H9 (cell line): ENCODE measurements around the gene SLC2A5. TPM values are rescaled to one million over a fixed set of nuclear protein-coding genes. Genes with fewer than 3 reads are reported as not detected.

Experiments
- DNase-seq: peaks from one replicate; pipeline ENCODE4 v3.0.0-alpha.2; 2017
- H2AFZ ChIP-seq: one replicate; pipeline ENCODE4 v1.6.1; 2013; ENCODE audit warnings: mild to moderate bottlenecking, low read length, control low read depth, moderate library complexity
- H2AK5ac ChIP-seq: 2 replicates; pipeline ENCODE4 v1.6.1; 2013; ENCODE audit warnings: low read length, control low read depth, mixed read lengths; ENCODE audit not compliant: insufficient read length
- H2BK120ac ChIP-seq: one replicate; pipeline ENCODE4 v1.6.1; 2013; ENCODE audit warnings: low read depth, mild to moderate bottlenecking, low read length, control low read depth, inconsistent platforms; ENCODE audit not compliant: poor library complexity, severe bottlenecking
- H2BK12ac ChIP-seq: 2 replicates; pipeline ENCODE4 v1.6.1; 2013; ENCODE audit warnings: low read length, control low read depth, mixed read lengths, low read depth; ENCODE audit not compliant: insufficient read length
- H2BK15ac ChIP-seq: 2 replicates; pipeline ENCODE4 v1.6.1; 2013; ENCODE audit warnings: low read depth, low read length, control low read depth
- H2BK20ac ChIP-seq: one replicate; pipeline ENCODE4 v1.6.1; 2013; ENCODE audit warnings: low read depth, mild to moderate bottlenecking, low read length, control low read depth, inconsistent platforms; ENCODE audit not compliant: poor library complexity, severe bottlenecking
- H2BK5ac ChIP-seq: 2 replicates; pipeline ENCODE4 v1.6.1; 2013; ENCODE audit warnings: low read length, control low read depth, mixed read lengths; ENCODE audit not compliant: insufficient read length
- H3K14ac ChIP-seq: 2 replicates; pipeline ENCODE4 v1.6.1; 2013; ENCODE audit warnings: low read length, control low read depth; ENCODE audit not compliant: insufficient read depth
- H3K18ac ChIP-seq: 2 replicates; pipeline ENCODE4 v1.6.1; 2013; ENCODE audit warnings: low read depth, mild to moderate bottlenecking, mixed read lengths, low read length, control low read depth; ENCODE audit not compliant: insufficient read length
- H3K23ac ChIP-seq: 2 replicates; pipeline ENCODE4 v1.6.1; 2013; ENCODE audit warnings: low read length, control low read depth, mixed read lengths, low read depth; ENCODE audit not compliant: insufficient read length
- H3K23me2 ChIP-seq: 2 replicates; pipeline ENCODE4 v1.6.1; 2013; ENCODE audit warnings: low read depth, mild to moderate bottlenecking, mixed read lengths, low read length, control low read depth; ENCODE audit not compliant: insufficient read length, poor library complexity, severe bottlenecking
- H3K27ac ChIP-seq: 2 replicates; pipeline ENCODE4 v1.5.1; 2013; ENCODE audit warnings: low read length, control low read depth, mixed read lengths, low read depth; ENCODE audit not compliant: insufficient read length
- H3K27me3 ChIP-seq: 2 replicates; pipeline ENCODE4 v1.6.1; 2013; ENCODE audit warnings: low read length, control low read depth, inconsistent platforms; ENCODE audit not compliant: insufficient read depth
- H3K4ac ChIP-seq: 2 replicates; pipeline ENCODE4 v1.6.1; 2013; ENCODE audit warnings: low read depth, mild to moderate bottlenecking, control low read depth, inconsistent platforms, low read length, moderate library complexity
- H3K4me1 ChIP-seq: 2 replicates; pipeline ENCODE4 v1.6.1; 2013; ENCODE audit warnings: low read length, control low read depth, inconsistent platforms; ENCODE audit not compliant: insufficient read depth
- H3K4me2 ChIP-seq: 2 replicates; pipeline ENCODE4 v1.6.1; 2013; ENCODE audit warnings: low read length, control low read depth, mixed read lengths; ENCODE audit not compliant: insufficient read length, insufficient read depth
- H3K56ac ChIP-seq: 2 replicates; pipeline ENCODE4 v1.6.1; 2013; ENCODE audit warnings: low read depth, mild to moderate bottlenecking, mixed read lengths, low read length, control low read depth; ENCODE audit not compliant: insufficient read length
- H3K79me1 ChIP-seq: 2 replicates; pipeline ENCODE4 v1.6.1; 2013; ENCODE audit warnings: low read depth, mild to moderate bottlenecking, moderate library complexity, low read length, control low read depth, inconsistent platforms; ENCODE audit not compliant: insufficient read depth, poor library complexity, severe bottlenecking
- H3K79me2 ChIP-seq: 2 replicates; pipeline ENCODE4 v1.6.1; 2013; ENCODE audit warnings: low read length, control low read depth, inconsistent platforms; ENCODE audit not compliant: insufficient read depth
- H3K9ac ChIP-seq: 2 replicates; pipeline ENCODE4 v1.6.1; 2013; ENCODE audit warnings: low read length, control low read depth, mixed read lengths; ENCODE audit not compliant: insufficient read length; ENCODE audit errors: extremely low read depth
- H3K9me3 ChIP-seq: one replicate; pipeline ENCODE4 v1.6.1; 2013; ENCODE audit warnings: low read depth, low read length, inconsistent platforms; ENCODE audit not compliant: control insufficient read depth
- H3T11ph ChIP-seq: one replicate; pipeline ENCODE4 v1.6.1; 2013; ENCODE audit warnings: mild to moderate bottlenecking, low read length, control low read depth, inconsistent platforms
- H4K20me1 ChIP-seq: one replicate; pipeline ENCODE4 v1.6.1; 2013; ENCODE audit not compliant: control insufficient read depth, insufficient read length, insufficient read depth
- H4K5ac ChIP-seq: 2 replicates; pipeline ENCODE4 v1.6.1; 2013; ENCODE audit warnings: low read depth, mild to moderate bottlenecking, mixed read lengths, low read length, control low read depth; ENCODE audit not compliant: insufficient read length
- H4K8ac ChIP-seq: replicated peaks from 2 replicates; pipeline ENCODE4 v1.6.1; 2013; ENCODE audit warnings: low read length, control low read depth, mixed read lengths, low read depth; ENCODE audit not compliant: insufficient read length
- H4K91ac ChIP-seq: 2 replicates; pipeline ENCODE4 v1.6.1; 2013; ENCODE audit warnings: low read depth, mild to moderate bottlenecking, moderate library complexity, mixed read lengths, low read length, control low read depth; ENCODE audit not compliant: insufficient read length
- H3K27ac Mint-ChIP-seq, 3 experiments: 2 replicates in 2 of 3; 3 replicates in 1 of 3; pipeline ENCODE4 v1.8.0; 2020 to 2021; ENCODE audit warnings: mixed read lengths in 3 of 3, mild to moderate bottlenecking in 1 of 3, moderate library complexity in 1 of 3
- H3K27me3 Mint-ChIP-seq: 2 replicates; pipeline ENCODE4 v1.8.0; 2021; ENCODE audit warnings: low read depth, mild to moderate bottlenecking, moderate library complexity, mixed read lengths
- H3K36me3 Mint-ChIP-seq, 3 experiments: 2 replicates in 2 of 3; 3 replicates in 1 of 3; pipeline ENCODE4 v1.8.0; 2020 to 2021; ENCODE audit warnings: low read depth in 3 of 3, mixed read lengths in 3 of 3; ENCODE audit not compliant: insufficient read depth in 1 of 3
- H3K4me1 Mint-ChIP-seq, 2 experiments: 2 replicates each; pipeline ENCODE4 v1.8.0; 2020; ENCODE audit warnings: mixed read lengths in 2 of 2
- H3K4me3 Mint-ChIP-seq, 2 experiments: 2 replicates in 1 of 2; 3 replicates in 1 of 2; pipeline ENCODE4 v1.8.0; 2020 to 2021; ENCODE audit warnings: mild to moderate bottlenecking in 2 of 2, mixed read lengths in 2 of 2, moderate library complexity in 1 of 2
- H3K9me3 Mint-ChIP-seq, 2 experiments: 2 replicates in 1 of 2; 3 replicates in 1 of 2; pipeline ENCODE4 v1.8.0; 2020; ENCODE audit warnings: mild to moderate bottlenecking in 2 of 2, mixed read lengths in 2 of 2, moderate library complexity in 1 of 2
- CTCF ChIP-seq: fragments of 200-600 bp; sonication (generic); conservative IDR thresholded peaks from 3 replicates; pipeline ENCODE4 v1.8.0; 2021; ENCODE audit warnings: antibody characterized with exemption, mild to moderate bottlenecking
- WGBS: extraction: QIAGEN DNeasy Blood & Tissue Kit; methylation state at CpG from one replicate; pipeline ENCODE4 v1.1.7; 2013; ENCODE audit warnings: missing lambda C conversion rate, low lambda C conversion rate, mixed read lengths; ENCODE audit not compliant: insufficient read length; ENCODE audit errors: extremely low coverage; 5-methylcytosine and 5-hydroxymethylcytosine counted together
- total RNA-seq: library from RNA; stranded (reverse); gene quantifications from 2 replicates; pipeline ENCODE4 v1.2.1, GENCODE V29; 2021

SLC2A5 gene
- total RNA-seq, 1 experiment from 2014 or later = not detected

DNA sequence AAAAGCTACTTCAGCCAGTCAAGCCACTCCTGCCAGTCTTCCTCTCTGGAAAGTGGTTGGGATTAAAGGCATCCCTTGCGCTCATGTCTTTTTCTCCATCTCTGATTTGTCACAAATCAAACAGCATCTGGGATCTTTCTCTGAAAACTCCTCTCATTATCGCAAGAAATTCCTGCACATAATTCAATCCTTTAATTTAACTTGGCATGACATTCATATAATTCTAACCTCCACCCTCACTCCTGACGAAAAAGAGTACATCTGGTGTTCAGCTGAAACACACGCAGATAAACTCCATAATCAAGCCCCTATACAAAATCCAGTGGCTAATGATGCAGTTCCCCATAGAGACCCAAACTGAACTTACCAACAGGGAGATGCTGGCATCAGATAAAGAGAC lies 19.4 kb upstream of the SLC2A5 start:
- Histone ChIP-seq H3K14ac (no peak overlapping the region), H2BK5ac (no peak overlapping the region), H4K5ac (no peak overlapping the region), H4K20me1 (no peaks in the 10 kb centered on the region), H3K9me3 (no peaks in the 10 kb centered on the region), H2BK12ac (no peak overlapping the region), H3K4me2 (no peak overlapping the region), H2AFZ (no peak overlapping the region), H3T11ph (no peak overlapping the region), H3K79me1 (no peaks in the 10 kb centered on the region), H3K4ac (no peak overlapping the region), H3K23ac (no peak overlapping the region), H3K18ac (no peak overlapping the region), H3K4me1 (no peaks in the 10 kb centered on the region), H3K56ac (no peak overlapping the region), H3K27ac (no peak overlapping the region), H2BK20ac (no peak overlapping the region), H3K9ac (no peak overlapping the region), H3K27me3 (no peaks in the 10 kb centered on the region), H4K91ac (no peak overlapping the region), H4K8ac (no peak overlapping the region), H3K79me2 (no peaks in the 10 kb centered on the region), H3K23me2 (no peaks in the 10 kb centered on the region), H2AK5ac (no peak overlapping the region), H2BK15ac (no peak overlapping the region), H2BK120ac (no peak overlapping the region)
- Mint-ChIP-seq H3K9me3 (peaks cover 20 to 22% of the 10 kb centered on the region in 2 experiments), H3K36me3 (peaks cover 0 to 20% (median 3%) of the 10 kb centered on the region in 3 experiments; a peak in 6 of 7 replicates), H3K4me1 (peaks cover 4 to 5% of the 10 kb centered on the region in 2 experiments; a peak in 3 of 4 replicates), H3K27me3 (peaks cover 5% of the 10 kb centered on the region), H3K4me3 (no peak overlapping the region), H3K27ac (no peak overlapping the region; a peak in 1 of 7 replicates)
- no CpG with 5 or more reads among the region's 4 CpGs for WGBS
- no peak for TF ChIP-seq CTCF
- no peak for DNase-seq
